CD4-positive, alpha-beta T cell treated with Interleukin-17A for 1 hour (primary cell): ENCODE data around the gene BMP7.

Experiments
- DNase-seq: peaks from one replicate; pipeline ENCODE4 v3.0.0-alpha.2; 2020

Gene BMP7

GRCh38 chr20:57140416-57140965 lies 126.0 kb downstream of the BMP7 start:
- DNase-seq = no peak

- DNase-seq = no peak
These were observed 126.9 kb downstream of the BMP7 start for GRCh38 chr20:57139342-57140093.

GRCh38 chr20:57138198-57138995 lies 128.0 kb downstream of the BMP7 start:
- DNase-seq = no peak

GRCh38 chr20:57137676-57138075 lies 128.8 kb downstream of the BMP7 start:
- DNase-seq = no peak

- DNase-seq = no peak
These were observed 129.7 kb downstream of the BMP7 start for GRCh38 chr20:57136734-57137133.

- no peak for DNase-seq
These were observed 130.6 kb downstream of the BMP7 start for GRCh38 chr20:57135875-57136274.

- no peak for DNase-seq
These were observed 131.6 kb downstream of the BMP7 start for GRCh38 chr20:57134804-57135203.

- no peak for DNase-seq
These were observed 132.4 kb downstream of the BMP7 start for GRCh38 chr20:57133926-57134650.

- no peak for DNase-seq
These were observed 134.6 kb downstream of the BMP7 start for GRCh38 chr20:57131601-57132391.

- no peak for DNase-seq
These were observed 135.4 kb downstream of the BMP7 start for GRCh38 chr20:57131077-57131476.

GRCh38 chr20:57130160-57130772 lies 136.2 kb downstream of the BMP7 start:
- no peak for DNase-seq

GRCh38 chr20:57129303-57129702 lies 137.1 kb downstream of the BMP7 start:
- DNase-seq = no peak

- no peak for DNase-seq
These were observed 138.2 kb downstream of the BMP7 start for GRCh38 chr20:57128044-57128757.

GRCh38 chr20:57126481-57127092 lies 139.9 kb downstream of the BMP7 start:
- no peak for DNase-seq

- DNase-seq = no peak
These were observed 141.5 kb downstream of the BMP7 start for GRCh38 chr20:57124800-57125517.

- no peak for DNase-seq
These were observed 142.1 kb downstream of the BMP7 start for GRCh38 chr20:57124366-57124765.

GRCh38 chr20:57123504-57123903 lies 142.9 kb downstream of the BMP7 start:
- no peak for DNase-seq

GRCh38 chr20:57122536-57123489 lies 143.6 kb downstream of the BMP7 start:
- DNase-seq = no peak

- DNase-seq = no peak
These were observed 147.5 kb downstream of the BMP7 start for GRCh38 chr20:57118964-57119363.
